MCF 10A (cell line): ENCODE results near the gene B3GNT8. TPM values are rescaled to one million over a fixed set of nuclear protein-coding genes. Genes with fewer than 3 reads are reported as not detected.

Source experiments
- BruUV-seq: library from RNA; stranded (reverse); fragments of 400-500 nt; replicated peaks from 2 replicates; lab custom pipeline; 2021; lab: Mats Ljungman, UMichigan
- CTCF ChIA-PET: fragments of 300-600 bp; sonication (Branson Sonifier 250); formaldehyde crosslinking; extraction: SDS; loops from one replicate; lab custom pipeline; 2021; ENCODE audit warnings: antibody characterized with exemption, inconsistent platforms; lab: Yijun Ruan, JAX
- POLR2A ChIA-PET: fragments of 300-600, 350-650 bp; sonication (Branson Sonifier 250); formaldehyde crosslinking; extraction: SDS; loops from one replicate; lab custom pipeline; 2020; ENCODE audit warnings: antibody characterized with exemption, inconsistent platforms; lab: Yijun Ruan, JAX
- DNase-seq: peaks from one replicate; pipeline ENCODE4 v3.0.0-alpha.2; 2018; ENCODE audit not compliant: unreplicated experiment
- H3K27ac Mint-ChIP-seq: one replicate; pipeline ENCODE4 v1.8.0; 2022; ENCODE audit warnings: mild to moderate bottlenecking, low read depth, mixed read lengths; ENCODE audit not compliant: unreplicated experiment
- H3K27me3 Mint-ChIP-seq: one replicate; pipeline ENCODE4 v1.8.0; 2022; ENCODE audit warnings: mixed read lengths; ENCODE audit not compliant: insufficient read depth, unreplicated experiment
- H3K36me3 Mint-ChIP-seq: one replicate; pipeline ENCODE4 v1.8.0; 2022; ENCODE audit warnings: mild to moderate bottlenecking, moderate library complexity, mixed read lengths; ENCODE audit not compliant: insufficient read depth, unreplicated experiment
- H3K4me1 Mint-ChIP-seq: one replicate; pipeline ENCODE4 v1.8.0; 2022; ENCODE audit warnings: mixed read lengths; ENCODE audit not compliant: insufficient read depth, unreplicated experiment
- H3K4me3 Mint-ChIP-seq: one replicate; pipeline ENCODE4 v1.8.0; 2022; ENCODE audit warnings: mild to moderate bottlenecking, moderate library complexity, mixed read lengths; ENCODE audit not compliant: unreplicated experiment
- H3K9me3 Mint-ChIP-seq: one replicate; pipeline ENCODE4 v1.8.0; 2022; ENCODE audit warnings: mixed read lengths; ENCODE audit not compliant: unreplicated experiment
- intact Hi-C: fragments of 100-400 bp; cut with micrococcal nuclease; formaldehyde crosslinking; loops from 2 replicates; pipeline ENCODE4 v1.14.1; 2022
- total RNA-seq: library from RNA; stranded (reverse); gene quantifications from 2 replicates; pipeline ENCODE4 v1.2.3, GENCODE V29; 2022
- TF ChIP-seq, protein P1 (sequence below): fragments of 200-600 bp; IDR thresholded peaks from one replicate; pipeline ENCODE4 v1.8.0; 2022; ENCODE audit warnings: antibody characterized with exemption, mild to moderate bottlenecking; ENCODE audit not compliant: unreplicated experiment

B3GNT8 gene
- total RNA-seq, 1 experiment from 2014 or later: not detected

DNA sequence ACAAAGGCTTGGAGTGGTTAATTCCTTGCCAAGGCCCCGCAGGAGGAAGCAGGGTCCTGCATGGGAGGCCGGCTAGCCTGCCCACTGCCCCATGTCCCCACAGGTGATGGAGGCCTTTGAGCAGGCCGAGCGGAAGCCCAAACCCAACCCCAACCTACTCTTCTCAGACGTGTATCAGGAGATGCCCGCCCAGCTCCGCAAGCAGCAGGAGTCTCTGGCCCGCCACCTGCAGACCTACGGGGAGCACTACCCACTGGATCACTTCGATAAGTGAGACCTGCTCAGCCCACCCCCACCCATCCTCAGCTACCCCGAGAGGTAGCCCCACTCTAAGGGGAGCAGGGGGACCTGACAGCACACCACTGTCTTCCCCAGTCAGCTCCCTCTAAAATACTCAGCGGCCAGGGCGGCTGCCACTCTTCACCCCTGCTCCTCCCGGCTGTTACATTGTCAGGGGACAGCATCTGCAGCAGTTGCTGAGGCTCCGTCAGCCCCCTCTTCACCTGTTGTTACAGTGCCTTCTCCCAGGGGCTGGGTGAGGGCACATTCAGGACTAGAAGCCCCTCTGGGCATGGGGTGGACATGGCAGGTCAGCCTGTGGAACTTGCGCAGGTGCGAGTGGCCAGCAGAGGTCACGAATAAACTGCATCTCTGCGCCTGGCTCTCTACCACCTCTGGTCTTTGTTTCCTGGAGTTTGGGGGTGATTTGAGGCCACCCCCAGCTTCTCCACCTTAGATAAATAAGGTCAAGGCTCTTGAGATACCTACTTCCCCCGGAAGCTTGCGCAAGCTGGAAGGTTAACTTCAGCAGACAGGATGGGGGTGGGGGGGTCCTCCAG lies 2.6 kb downstream of the B3GNT8 start:
- H3K27ac Mint-ChIP-seq: no peak overlapping the region
- H3K4me1 Mint-ChIP-seq: peaks cover 8% of the 10 kb centered on the region
- H3K27me3 Mint-ChIP-seq: no peaks in the 10 kb centered on the region
- BruUV-seq: no TSS peak
- TF ChIP-seq, protein P1, sequence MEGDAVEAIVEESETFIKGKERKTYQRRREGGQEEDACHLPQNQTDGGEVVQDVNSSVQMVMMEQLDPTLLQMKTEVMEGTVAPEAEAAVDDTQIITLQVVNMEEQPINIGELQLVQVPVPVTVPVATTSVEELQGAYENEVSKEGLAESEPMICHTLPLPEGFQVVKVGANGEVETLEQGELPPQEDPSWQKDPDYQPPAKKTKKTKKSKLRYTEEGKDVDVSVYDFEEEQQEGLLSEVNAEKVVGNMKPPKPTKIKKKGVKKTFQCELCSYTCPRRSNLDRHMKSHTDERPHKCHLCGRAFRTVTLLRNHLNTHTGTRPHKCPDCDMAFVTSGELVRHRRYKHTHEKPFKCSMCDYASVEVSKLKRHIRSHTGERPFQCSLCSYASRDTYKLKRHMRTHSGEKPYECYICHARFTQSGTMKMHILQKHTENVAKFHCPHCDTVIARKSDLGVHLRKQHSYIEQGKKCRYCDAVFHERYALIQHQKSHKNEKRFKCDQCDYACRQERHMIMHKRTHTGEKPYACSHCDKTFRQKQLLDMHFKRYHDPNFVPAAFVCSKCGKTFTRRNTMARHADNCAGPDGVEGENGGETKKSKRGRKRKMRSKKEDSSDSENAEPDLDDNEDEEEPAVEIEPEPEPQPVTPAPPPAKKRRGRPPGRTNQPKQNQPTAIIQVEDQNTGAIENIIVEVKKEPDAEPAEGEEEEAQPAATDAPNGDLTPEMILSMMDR: no peak
- DNase-seq: no peak
- ChIA-PET POLR2A (interaction anchor here (0.6 to 1.0 kb wide), 2 partner anchors 12 to 57 kb away, joined by 3 read pairs; no protein-coding TSS in a partner anchor), CTCF (interaction anchor here (0.7 kb wide), 1 partner anchor 13 kb away, joined by 3 read pairs; no protein-coding TSS in a partner anchor)
- intact Hi-C loops: no loop called here
- no peaks in the 10 kb centered on the region for H3K9me3 Mint-ChIP-seq
- H3K4me3 Mint-ChIP-seq: no peak overlapping the region
- peaks cover 48% of the 10 kb centered on the region for H3K36me3 Mint-ChIP-seq

DNA sequence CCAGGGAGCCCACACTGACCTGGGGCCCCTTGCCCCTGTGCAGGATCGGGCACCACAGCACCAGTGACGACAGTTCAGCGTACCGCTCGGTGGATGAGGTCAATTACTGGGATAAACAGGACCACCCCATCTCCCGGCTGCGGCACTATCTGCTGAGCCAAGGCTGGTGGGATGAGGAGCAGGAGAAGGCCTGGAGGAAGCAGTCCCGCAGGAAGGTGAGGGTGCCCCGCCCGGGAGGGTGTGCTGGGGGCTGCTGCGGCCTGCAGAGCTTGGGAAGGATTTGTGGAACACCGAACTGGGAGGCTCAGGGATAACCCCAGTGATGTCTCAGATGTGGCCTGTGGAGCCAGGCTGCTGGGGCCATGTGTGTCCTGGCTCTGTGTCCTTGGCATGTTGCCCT lies 4.2 kb downstream of the B3GNT8 start:
- ChIA-PET POLR2A (no interaction called here), CTCF (interaction anchor here (0.5 kb wide), 1 partner anchor 219 kb away, joined by 3 read pairs; no protein-coding TSS in a partner anchor)
- no TSS peak for BruUV-seq
- TF ChIP-seq, protein P1: no peak
- intact Hi-C loops: no loop called here
- DNase-seq: no peak
- no peaks in the 10 kb centered on the region for H3K9me3 Mint-ChIP-seq
- no peaks in the 10 kb centered on the region for H3K27me3 Mint-ChIP-seq
- peaks cover 63% of the 10 kb centered on the region for H3K36me3 Mint-ChIP-seq
- no peak overlapping the region for H3K27ac Mint-ChIP-seq
- peaks cover 8% of the 10 kb centered on the region for H3K4me1 Mint-ChIP-seq
- H3K4me3 Mint-ChIP-seq: no peak overlapping the region

DNA sequence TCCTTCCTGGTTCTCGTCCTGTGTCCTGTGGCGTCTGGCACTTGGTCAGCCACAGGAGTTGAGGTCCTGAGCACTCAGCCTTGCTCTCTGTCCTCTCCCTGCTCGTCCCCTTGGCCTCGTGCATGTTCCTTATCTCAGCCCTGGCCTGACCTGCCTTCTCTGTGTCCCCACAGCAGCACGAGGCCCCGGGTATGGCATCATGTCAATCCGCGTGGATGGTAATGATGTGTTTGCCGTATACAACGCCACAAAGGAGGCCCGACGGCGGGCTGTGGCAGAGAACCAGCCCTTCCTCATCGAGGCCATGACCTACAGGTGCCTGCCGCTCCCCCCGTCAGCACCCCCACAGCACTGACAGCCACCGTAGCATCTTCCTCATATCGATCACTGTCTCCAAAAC lies 4.7 kb downstream of the B3GNT8 start:
- Mint-ChIP-seq H3K4me3 (no peak overlapping the region), H3K27me3 (no peaks in the 10 kb centered on the region)

DNA sequence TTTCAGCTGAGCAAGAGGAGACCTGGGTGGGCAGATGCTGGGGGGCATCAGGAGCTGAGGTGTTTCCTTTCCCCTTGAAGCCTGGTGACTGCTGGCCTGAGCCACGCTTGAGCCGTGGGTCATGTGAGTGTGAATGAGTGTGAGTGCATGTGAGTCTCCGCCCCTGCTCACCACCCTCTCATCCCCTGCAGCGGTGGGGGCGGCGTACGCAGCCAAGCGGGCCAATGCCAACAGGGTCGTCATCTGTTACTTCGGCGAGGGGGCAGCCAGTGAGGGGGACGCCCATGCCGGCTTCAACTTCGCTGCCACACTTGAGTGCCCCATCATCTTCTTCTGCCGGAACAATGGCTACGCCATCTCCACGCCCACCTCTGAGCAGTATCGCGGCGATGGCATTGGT lies 5.2 kb downstream of the B3GNT8 start:
- CTCF ChIA-PET: no interaction called here
- intact Hi-C loops: no loop called here
- H3K27ac Mint-ChIP-seq: no peak overlapping the region
- no peaks in the 10 kb centered on the region for H3K9me3 Mint-ChIP-seq
- H3K36me3 Mint-ChIP-seq: peaks cover 68% of the 10 kb centered on the region
- POLR2A ChIA-PET: no interaction called here
- DNase-seq: no peak
- peaks cover 4% of the 10 kb centered on the region for H3K4me1 Mint-ChIP-seq
- TF ChIP-seq, protein P1: no peak
- no peaks in the 10 kb centered on the region for H3K27me3 Mint-ChIP-seq
- BruUV-seq: no TSS peak
- no peak overlapping the region for H3K4me3 Mint-ChIP-seq

More for the DNA sequence above, 4.7 kb downstream of the B3GNT8 start:
- TF ChIP-seq, protein P1: no peak
- CTCF ChIA-PET: interaction anchor here (0.5 kb wide), 1 partner anchor 220 kb away, joined by 3 read pairs; no protein-coding TSS in a partner anchor
- intact Hi-C loops: no loop called here
- Mint-ChIP-seq H3K4me1 (peaks cover 8% of the 10 kb centered on the region), H3K36me3 (peaks cover 68% of the 10 kb centered on the region), H3K9me3 (no peaks in the 10 kb centered on the region), H3K27ac (no peak overlapping the region)
- BruUV-seq: no TSS peak
- POLR2A ChIA-PET: no interaction called here
- no peak for DNase-seq
